Measurements from ENCODE around the gene HSD17B1. TPM values are rescaled to one million over a fixed set of nuclear protein-coding genes. Genes with fewer than 3 reads are reported as not detected.

Gene HSD17B1
- total RNA-seq, 1 donor: 3.5 TPM

GRCh38 chr17:42522798-42523278, 29.9 kb upstream of the HSD17B1 start:
- H3K4me3 ChIP-seq (ENCODE audit: low read depth, low read length): no peak overlapping the region
- no peak for DNase-seq (ENCODE audit: low read depth)
- no peak for TF ChIP-seq CTCF (IDR thresholded peaks at IDR 0.05; ENCODE audit: insufficient read depth, low read depth, low read length)

GRCh38 chr17:42525221-42525620, 27.5 kb upstream of the HSD17B1 start:
- no peak for TF ChIP-seq CTCF (IDR thresholded peaks at IDR 0.05; ENCODE audit: insufficient read depth, low read depth, low read length)
- no peak overlapping the region for H3K4me3 ChIP-seq (ENCODE audit: low read depth, low read length)
- peak; percentile 48 for DNase-seq (ENCODE audit: low read depth)

GRCh38 chr17:42526031-42526444, 26.7 kb upstream of the HSD17B1 start:
- no peak for TF ChIP-seq CTCF (IDR thresholded peaks at IDR 0.05; ENCODE audit: insufficient read depth, low read depth, low read length)
- H3K4me3 ChIP-seq (ENCODE audit: low read depth, low read length): no peak overlapping the region
- no peak for DNase-seq (ENCODE audit: low read depth)

- no peak for DNase-seq (ENCODE audit: low read depth)
- H3K4me3 ChIP-seq (ENCODE audit: low read depth, low read length): no peak overlapping the region
- TF ChIP-seq CTCF (IDR thresholded peaks at IDR 0.05; ENCODE audit: insufficient read depth, low read depth, low read length): no peak
Measured at GRCh38 chr17:42527932-42528331, 24.8 kb upstream of the HSD17B1 start.

- H3K4me3 ChIP-seq (ENCODE audit: low read depth, low read length): no peak overlapping the region
Measured at GRCh38 chr17:42529061-42529460, 23.7 kb upstream of the HSD17B1 start.

GRCh38 chr17:42530952-42531454, 21.7 kb upstream of the HSD17B1 start:
- DNase-seq (ENCODE audit: low read depth): peak; percentile 67
- no peak for TF ChIP-seq CTCF (IDR thresholded peaks at IDR 0.05; ENCODE audit: insufficient read depth, low read depth, low read length)

More at GRCh38 chr17:42529061-42529460, 23.7 kb upstream of the HSD17B1 start:
- DNase-seq (ENCODE audit: low read depth): no peak
- TF ChIP-seq CTCF (IDR thresholded peaks at IDR 0.05; ENCODE audit: insufficient read depth, low read depth, low read length): no peak

More at GRCh38 chr17:42530952-42531454, 21.7 kb upstream of the HSD17B1 start:
- no peak overlapping the region for H3K4me3 ChIP-seq (ENCODE audit: low read depth, low read length)
